HG03457 (cell line): ENCODE results near the gene PPP5C.
"Not testable (repeated sequence)": the region's sequence is repeated elsewhere in the genome, so short reads cannot be mapped to it uniquely, and the experiment has no call there.

Source experiments
- ATAC-seq: cut with Tn5 transposase; IDR thresholded peaks from one replicate; pipeline ENCODE4 v1.9.1; 2021; ENCODE audit warnings: moderate number of reproducible peaks; ENCODE audit not compliant: unreplicated experiment

PPP5C gene, protein sequence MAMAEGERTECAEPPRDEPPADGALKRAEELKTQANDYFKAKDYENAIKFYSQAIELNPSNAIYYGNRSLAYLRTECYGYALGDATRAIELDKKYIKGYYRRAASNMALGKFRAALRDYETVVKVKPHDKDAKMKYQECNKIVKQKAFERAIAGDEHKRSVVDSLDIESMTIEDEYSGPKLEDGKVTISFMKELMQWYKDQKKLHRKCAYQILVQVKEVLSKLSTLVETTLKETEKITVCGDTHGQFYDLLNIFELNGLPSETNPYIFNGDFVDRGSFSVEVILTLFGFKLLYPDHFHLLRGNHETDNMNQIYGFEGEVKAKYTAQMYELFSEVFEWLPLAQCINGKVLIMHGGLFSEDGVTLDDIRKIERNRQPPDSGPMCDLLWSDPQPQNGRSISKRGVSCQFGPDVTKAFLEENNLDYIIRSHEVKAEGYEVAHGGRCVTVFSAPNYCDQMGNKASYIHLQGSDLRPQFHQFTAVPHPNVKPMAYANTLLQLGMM

DNA sequence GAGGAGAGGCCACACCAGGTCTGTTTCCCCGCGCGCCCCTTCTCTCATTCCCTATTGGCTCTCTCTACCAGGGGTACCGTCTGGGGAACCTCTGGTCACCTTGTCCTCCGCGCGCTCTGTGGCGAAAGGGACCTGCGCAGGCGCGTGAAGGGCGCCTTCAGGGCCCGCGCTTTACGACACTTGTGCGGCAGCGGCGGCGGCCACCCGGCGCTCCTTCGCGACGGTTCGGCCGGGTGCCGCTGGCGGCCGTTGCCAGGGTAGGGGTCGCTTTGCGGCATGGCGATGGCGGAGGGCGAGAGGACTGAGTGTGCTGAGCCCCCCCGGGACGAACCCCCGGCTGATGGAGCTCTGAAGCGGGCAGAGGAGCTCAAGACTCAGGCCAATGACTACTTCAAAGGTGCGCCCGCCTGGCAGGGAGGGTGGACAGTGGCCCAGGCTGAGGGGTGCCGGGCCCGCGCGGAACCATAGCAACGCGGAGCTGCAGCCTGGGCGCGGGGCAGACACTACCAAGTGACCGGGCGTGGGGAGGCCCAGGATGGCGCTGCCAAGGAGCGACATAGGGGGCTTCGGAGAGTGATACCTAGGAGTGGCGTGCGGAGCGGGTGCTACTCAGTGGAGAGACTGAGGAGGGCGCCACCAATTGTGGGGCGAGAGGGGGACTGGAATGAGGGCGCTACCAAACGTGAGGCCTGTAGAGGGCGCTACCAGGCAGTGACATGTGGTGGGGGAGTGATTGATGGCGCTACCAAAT, at the start of gene PPP5C:
Gene PPP5C (plus strand): TSS at position 267 of the 751 bp plus-strand sequence. CDS start 10 bp downstream, at position 277.
- no peak for ATAC-seq

DNA sequence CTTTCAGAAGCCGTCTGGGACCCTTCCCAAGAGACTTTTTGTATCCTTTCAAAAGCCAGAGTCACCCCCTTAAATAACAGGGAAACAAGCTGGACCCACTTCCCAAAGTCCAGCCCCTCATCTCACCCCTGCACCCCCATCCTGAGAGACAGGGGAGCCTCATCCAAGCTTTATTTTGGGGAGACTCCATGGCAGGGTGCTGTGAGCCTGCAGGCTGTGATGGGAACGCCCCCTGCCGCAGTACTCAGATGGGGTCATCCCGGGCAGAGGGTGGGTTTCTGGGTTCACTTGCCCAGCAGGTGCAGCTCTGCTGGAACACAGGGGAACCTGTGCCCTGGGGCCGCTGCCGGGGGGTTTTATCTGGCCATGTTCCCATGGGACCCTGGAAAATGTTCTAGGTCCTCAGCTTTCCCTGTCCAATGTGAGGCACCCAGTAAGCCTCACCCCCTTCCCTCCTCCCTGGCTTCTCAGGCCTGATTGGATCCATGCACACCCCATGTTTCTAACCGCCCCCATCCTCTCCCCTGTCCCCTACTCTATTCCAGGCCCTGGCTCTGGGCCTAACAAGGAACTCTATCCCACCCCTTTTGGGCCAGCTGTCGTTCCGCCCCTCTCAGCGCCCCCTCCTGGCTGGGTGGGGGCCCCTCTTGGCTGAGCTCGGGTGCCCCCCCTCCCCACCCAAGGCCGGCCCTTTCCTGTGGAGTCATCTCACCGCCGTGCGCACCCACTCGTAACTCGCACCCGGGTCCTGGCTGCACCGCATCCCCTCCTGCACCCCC, 49.0 kb upstream of the PPP5C start:
- no peak for ATAC-seq

DNA sequence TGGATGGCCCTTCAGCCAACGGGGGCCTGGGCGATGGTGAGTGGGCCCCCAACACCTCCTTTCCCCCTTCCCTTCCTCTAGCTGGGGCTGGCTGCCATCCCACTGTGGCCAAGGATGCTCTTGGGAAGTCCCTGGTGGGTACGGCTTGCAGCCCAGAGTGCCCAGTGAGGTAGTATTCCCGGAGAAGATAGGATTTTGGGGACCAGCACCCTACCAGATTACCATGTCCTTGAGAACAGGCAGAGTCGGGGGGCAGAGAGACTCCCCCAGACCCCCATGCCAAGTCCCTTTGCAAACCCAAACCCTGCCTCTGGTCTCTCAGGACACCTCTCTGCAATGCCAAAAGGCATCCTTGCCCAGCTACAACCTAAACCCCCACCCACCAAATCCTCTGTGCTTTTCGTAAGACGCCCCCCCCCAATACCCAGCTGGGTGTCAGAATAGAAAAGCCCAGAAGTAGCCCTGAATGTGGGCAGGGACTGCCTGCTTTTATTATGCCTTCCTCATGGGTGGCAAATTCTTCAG, 48.3 kb upstream of the PPP5C start:
- no peak for ATAC-seq

DNA sequence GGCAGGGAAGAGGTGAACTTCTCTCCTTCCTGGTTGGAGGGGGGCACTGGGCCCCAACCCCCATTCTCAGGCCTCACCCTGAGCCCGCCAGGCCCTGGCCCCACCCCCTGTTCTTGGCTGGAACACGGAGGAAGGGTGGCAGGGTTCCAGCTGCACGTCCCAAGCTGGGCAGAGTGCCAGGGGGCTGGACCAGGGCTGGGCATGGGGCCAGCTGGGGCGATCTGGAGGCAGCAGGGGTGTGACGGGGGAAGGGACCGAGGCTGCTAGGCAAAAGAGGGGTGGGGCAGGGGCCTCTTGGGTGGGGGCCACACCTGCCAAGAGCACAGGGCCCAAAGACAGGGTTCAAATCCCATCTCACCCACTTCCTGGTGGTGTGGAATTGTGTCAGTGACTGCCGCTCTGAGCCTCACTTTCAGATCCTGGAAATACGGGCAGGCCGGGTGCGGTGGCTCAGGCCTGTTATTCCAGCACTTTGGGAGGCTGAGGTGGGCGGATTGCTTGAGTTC, 47.8 kb upstream of the PPP5C start:
- no peak for ATAC-seq

DNA sequence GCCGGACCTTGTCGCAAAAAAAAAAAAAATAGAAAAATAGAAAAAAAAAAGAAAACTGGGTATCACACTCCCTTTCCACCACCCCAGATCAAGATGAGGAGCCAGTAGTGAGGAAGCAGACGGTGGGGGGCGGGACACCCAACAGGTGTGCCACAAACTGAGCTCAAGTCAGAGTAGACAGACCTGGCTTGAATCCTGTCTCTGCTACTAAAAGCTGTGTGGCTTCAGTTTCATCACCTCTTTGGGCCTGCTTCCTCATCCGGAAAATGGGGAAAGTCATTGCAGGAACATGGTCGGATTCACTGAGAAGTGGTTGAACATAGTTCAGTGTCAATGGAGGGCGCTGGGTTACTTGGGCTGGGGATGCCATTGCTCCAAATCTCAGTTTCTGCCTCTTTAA, 47.2 kb upstream of the PPP5C start:
- no peak for ATAC-seq

DNA sequence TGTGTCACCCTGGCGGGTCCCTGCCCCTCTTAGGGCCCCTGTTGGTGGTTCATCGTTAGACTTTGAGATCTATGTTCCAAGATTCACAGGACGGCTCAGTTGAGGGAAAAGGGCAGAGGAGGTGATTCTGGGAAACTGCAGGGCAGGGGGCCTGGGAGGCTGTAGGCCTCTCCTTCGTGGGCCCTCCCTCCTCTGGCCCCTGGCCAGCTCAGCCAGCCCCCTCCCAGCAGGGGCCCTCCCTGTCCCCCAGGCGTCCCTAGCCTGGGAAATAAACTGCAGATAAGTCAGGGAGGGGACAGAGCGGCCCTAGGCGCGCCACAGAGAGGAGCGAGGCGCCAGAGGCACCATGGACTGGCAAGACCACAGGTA, 43.6 kb upstream of the PPP5C start:
- no peak for ATAC-seq

DNA sequence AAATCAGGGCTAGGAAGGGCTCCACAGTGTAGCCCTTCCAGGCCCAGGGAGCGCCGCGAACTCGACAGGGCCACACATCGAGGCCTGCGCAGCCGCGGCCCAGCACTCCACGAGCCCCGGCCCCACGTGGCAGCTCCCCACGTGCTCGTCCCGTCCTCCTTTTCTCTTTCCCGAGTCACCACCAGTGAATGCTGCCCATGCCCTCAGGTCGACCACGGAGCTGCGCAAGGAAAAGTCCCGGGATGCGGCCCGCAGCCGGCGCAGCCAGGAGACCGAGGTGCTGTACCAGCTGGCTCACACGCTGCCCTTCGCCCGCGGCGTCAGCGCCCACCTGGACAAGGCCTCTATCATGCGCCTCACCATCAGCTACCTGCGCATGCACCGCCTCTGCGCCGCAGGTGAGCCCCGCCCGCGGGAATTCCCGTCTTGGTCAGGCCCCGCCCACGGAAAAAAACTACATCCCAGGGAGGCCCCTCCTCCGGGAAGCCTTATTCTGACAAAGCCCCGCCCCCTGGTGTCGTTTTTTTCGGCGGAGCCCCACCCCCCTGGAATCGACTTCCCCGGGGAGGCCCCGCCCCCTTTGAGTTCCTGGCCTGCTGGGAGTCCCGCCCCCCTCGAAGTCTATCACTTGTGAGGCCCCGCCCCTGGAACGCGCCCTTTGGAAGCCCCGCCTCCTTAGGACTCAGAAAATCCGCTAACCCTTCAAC, 43.0 kb upstream of the PPP5C start:
- no peak for ATAC-seq

DNA sequence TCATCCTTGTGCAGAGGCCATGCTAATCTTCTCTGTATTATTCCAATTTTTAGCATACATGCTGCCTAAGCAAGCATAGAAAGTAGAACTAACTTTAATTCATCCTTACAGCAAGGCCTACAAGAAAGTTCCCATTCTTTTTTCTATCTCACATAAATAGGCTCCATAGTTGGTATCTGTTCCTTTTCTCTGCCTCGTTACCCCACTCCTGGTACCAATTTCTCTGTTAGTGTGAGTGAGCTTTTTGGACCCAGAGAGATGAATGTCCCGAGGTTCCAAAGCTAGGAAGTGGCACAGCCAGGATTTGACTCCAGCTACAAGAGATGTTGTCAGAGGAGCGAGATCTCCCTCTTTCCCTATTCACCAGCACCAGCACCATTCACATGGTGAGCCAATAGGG, 40.4 kb upstream of the PPP5C start:
- ATAC-seq = no peak

DNA sequence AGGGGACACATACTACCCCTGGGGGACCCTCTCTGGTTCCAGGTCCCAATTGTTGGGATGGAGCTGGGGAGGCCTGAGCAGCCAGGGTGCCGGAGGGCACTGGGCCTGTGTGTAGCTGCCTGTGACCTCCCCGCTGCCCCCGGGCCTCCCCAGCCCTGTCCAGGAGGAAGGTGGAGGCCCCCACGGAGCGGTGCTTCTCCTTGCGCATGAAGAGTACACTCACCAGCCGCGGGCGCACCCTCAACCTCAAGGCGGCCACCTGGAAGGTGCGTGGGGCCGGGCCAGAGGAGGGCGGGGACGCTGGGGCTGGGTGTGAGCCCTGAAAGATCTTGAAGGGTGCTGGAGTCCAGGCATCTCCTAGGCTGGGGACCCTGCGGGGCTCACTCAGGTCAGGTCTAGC, 38.4 kb upstream of the PPP5C start:
- ATAC-seq = no peak

DNA sequence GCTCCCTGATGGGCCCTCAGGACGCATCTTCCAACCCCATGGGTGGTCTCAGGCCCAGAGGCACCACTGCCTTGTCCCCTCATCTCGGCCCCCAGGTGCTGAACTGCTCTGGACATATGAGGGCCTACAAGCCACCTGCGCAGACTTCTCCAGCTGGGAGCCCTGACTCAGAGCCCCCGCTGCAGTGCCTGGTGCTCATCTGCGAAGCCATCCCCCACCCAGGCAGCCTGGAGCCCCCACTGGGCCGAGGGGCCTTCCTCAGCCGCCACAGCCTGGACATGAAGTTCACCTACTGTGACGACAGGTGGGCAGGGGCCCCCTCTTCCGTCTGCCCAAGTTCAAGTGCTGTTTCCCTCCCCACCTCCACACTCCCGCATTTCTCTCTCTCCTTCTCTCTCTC, 37.8 kb upstream of the PPP5C start:
- no peak for ATAC-seq

DNA sequence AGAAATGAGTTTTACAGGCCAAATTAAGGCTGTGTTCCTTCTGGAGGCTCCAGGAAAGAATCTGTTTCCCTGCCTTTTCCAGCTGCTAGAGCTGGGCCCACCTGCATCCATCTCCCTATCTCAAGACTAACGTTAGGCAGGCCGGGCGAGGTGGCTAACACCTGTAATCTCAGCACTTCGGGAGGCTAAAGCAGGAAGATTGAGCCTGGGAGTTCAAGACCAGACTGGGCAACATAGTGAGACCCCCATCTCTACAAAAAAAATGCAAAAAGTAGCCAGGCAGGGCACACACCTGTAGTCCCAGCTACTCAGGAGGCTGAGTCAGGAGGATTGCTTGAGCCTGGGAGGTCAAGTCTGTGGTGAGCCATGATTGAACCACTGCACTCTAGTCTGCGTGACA, 35.4 kb upstream of the PPP5C start:
- ATAC-seq = no peak

DNA sequence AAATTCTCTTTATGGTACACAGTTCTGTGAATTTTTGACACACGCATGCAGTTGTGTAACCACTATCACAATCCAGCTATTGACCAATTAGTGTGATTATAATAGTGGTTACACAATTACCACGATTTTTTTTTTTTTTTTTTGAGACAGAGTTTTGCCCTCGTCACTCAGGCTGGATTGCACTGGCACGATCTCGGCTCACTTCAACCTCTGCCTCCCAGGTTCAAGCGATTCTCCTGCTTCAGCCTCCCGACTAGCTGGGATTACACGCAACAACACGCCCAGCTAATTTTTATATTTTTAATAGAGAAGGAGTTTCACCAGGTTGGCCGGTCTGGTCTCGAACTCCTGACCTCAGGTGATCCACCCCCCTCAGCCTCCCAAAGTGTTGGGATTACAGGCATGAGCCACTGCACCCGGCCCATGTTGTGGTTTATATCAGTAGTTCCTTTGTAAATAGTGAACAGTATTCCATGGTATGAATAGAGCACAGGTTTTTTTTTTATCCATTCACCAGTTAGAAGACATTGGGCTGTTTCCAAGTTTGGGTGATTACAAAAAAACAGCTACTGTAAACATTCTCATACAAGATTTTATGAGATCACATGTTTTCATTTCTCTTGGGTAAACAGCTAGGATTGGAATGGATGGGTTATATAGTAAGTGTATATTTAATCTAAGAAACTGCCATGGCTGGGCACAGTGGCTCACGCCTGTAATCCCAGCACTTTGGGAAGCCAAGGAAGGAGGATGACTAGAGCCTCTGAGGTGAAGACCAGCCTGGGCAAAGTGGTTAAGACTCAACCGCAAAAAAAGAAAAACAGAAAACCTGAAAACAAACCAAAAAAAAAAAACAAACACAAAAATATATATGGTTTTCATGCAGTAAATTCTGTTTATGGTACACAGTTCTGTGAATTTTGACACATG, 33.1 kb upstream of the PPP5C start:
- ATAC-seq = not testable (repeated sequence)

DNA sequence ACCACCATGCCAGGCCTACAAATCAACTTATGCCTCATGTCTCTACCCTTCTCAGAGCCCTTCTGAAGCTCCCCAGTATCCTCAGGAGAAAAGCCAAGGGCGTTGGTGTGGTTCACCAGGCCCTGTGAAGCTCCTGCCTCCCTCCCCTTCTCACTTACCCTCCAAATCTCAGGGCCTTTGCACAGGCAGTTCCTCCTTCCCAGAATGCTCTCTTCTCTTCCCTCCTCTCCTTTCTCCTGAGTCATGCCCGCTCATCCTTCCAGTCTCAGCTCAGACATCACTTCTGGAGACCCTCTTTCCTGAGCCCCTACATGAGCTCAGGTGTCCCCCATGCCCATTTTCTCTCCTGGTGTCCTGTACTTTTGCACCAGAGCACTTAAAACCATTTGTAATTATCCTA, 29.5 kb upstream of the PPP5C start:
- ATAC-seq = no peak

DNA sequence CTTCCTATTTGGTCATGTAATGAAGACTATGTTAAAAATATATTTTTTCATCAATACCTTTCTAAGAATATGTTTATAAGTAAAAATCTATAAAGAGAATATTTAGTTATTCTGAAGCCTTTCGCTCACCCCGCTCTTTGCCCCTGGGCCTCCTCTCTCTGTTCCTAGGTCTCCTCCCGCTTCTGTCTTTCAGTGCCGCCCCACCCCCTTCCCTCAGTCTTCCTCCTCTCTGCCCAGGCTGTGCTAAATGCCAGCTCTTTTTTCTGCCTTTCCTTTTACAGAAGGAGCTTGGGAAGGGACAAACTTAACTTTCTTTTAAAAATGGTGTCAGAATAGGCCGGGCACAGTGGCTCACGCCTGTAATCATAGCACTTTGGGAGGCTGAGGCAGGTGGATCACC, 27.3 kb upstream of the PPP5C start:
- no peak for ATAC-seq

DNA sequence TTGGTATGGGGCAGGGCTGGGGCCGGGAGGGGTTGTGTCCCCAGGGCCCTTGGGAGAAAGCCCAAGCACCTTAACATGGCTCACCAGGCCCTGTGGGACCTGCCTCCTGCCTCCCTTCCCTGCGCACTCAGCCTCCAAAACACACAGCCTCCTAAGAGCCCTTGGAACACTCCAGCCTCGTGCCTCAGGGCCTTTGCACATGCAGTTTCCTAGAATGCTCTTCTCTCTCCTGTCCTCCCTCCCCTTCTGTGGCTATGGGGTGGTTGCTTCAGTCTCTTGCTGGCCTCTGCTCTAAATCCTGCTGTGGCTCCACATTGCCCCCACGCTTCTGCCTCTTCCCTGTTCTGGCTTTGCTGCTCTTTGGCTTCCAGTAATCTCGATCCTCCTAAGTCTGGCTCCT, 26.3 kb upstream of the PPP5C start:
- ATAC-seq = no peak

DNA sequence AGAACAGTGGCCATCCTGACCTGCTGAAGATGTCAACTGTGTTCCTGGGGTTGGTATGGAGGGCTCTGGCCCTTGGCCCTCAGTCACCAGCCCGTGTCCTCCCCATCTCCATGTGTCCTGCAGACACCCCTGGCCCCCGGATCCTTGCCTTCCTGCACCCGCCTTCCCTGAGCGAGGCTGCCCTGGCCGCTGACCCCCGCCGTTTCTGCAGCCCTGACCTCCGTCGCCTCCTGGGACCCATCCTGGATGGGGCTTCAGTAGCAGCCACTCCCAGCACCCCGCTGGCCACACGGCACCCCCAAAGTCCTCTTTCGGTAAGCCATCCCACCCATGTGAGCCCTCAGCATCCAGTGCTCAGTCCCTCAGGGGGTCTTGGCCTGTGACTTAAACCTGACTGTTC, 25.2 kb upstream of the PPP5C start:
- no peak for ATAC-seq

DNA sequence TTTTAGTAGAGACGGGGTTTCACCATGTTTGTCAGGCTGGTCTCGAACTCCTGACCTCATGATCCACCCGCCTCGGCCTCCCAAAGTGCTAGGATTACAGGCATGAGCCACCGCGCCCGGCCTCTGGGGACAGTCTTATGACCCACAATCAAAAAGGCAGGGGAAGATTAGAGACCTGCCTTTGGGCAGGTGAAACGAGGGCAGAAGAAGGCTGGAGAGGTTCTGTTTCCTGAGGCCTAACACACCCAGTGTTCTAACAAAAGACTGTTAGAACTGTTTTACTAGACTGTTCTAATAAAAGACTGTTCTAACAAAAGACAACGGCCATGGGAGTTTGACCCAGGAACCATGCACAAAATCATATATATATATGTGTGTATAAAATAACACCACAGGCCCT, 23.7 kb upstream of the PPP5C start:
- not testable (repeated sequence) for ATAC-seq

DNA sequence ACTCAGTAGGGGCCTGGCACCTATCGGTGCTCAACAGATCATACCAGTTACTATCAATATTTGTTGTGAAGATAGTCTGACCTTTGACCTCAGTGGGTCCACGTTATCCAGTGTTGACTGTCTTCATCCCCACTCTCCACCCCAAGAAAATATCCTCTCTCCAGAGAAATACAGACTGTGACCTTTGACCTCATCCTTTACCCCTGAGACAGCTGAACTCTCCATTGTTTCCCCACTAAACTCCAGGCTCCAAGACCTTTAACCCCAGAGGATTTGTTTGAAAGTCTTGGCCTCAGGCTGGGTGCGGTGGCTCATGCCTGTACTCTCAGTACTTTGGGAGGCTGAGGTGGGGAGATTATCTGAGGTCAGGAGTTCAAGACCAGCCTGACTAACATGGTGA, 22.6 kb upstream of the PPP5C start:
- no peak for ATAC-seq

DNA sequence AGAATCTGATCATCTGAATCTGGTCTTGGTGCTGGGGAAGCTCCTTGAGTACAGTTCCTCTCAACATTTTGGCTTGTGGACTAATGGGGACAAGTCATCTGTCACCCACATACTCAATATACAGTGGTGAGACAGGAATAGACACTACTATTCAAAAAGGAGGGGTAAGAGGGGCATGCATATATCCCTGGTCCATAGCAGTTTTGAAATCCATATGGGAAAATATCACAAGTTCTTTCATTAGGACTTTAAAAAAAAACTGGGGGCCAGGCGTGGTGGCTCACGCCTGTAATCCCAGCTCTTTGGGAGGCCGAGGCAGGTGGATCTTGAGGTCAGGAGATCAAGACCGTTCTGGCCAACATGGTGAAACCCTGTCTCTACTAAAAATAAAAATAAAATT, 20.3 kb upstream of the PPP5C start:
- no peak for ATAC-seq
